NB4 (cell line): ENCODE results near the gene SCAI.

ENCODE experiments used
- MYC ChIP-seq: IDR thresholded peaks from 2 replicates; pipeline ENCODE4 v1.6.1; 2011; ENCODE audit warnings: low read depth, low read length
- POLR2A ChIP-seq: IDR thresholded peaks from 2 replicates; pipeline ENCODE4 v1.6.1; 2011; ENCODE audit warnings: mild to moderate bottlenecking; ENCODE audit not compliant: insufficient read length; ENCODE audit errors: extremely low read depth
- TF ChIP-seq, protein P1 (sequence below): IDR thresholded peaks from one replicate; pipeline ENCODE4 v1.5.1; 2012; ENCODE audit warnings: low read depth, low read length

DNA sequence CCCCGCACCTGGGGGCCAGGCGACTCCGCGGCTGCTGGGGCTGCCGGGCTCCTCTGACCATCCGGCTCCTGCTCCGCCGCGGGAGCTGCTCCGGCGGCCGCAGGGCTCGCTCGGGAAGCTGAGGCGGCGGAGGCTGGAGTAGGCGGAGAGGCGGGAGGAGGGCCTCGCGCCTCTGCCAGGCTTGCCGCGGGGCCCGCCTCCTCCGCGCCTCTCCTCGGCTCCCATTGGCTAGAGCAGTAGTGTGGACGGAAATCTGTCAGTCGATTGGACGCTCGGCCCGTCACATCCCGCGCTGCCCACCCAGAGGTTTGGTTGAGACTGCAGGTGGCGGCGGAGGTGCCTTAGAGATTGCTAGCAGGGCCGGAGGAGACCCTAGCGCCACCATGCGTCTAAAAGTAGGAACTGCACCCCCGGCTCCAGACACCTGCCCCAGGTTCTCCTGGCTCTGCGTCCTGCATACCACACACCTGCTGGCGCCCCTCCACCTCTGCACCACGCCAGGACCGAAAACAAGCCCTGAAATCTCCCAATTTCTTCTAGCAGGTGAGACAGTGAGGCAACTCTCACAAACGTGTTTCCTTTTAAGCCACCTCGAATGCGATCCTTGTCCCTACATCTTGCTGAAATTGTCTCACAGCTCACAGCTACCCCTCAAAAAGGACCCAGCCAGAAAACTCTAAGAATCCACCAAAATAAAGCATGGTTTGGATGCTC lies at the start of gene SCAI:
- TF ChIP-seq, protein P1, sequence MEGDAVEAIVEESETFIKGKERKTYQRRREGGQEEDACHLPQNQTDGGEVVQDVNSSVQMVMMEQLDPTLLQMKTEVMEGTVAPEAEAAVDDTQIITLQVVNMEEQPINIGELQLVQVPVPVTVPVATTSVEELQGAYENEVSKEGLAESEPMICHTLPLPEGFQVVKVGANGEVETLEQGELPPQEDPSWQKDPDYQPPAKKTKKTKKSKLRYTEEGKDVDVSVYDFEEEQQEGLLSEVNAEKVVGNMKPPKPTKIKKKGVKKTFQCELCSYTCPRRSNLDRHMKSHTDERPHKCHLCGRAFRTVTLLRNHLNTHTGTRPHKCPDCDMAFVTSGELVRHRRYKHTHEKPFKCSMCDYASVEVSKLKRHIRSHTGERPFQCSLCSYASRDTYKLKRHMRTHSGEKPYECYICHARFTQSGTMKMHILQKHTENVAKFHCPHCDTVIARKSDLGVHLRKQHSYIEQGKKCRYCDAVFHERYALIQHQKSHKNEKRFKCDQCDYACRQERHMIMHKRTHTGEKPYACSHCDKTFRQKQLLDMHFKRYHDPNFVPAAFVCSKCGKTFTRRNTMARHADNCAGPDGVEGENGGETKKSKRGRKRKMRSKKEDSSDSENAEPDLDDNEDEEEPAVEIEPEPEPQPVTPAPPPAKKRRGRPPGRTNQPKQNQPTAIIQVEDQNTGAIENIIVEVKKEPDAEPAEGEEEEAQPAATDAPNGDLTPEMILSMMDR = peak; percentile 85
- peak; percentile 48 for TF ChIP-seq POLR2A
- TF ChIP-seq MYC = no peak
